Astrocyte (in vitro differentiated cells and primary cell): ENCODE measurements around the gene PAH. TPM values are rescaled to one million over a fixed set of nuclear protein-coding genes. Genes with fewer than 3 reads are reported as not detected.

Experiments
- DNase-seq: peaks from one replicate; pipeline ENCODE4 v3.0.0-alpha.2; 2010; ENCODE audit warnings: low read depth
- FAIRE-seq: peaks from 2 replicates; lab custom pipeline; 2011; peaks lifted over from hg19 to GRCh38; lab: Jason Lieb, UNC
- H2AFZ ChIP-seq: 2 replicates; pipeline ENCODE4 v1.6.0; 2012; ENCODE audit warnings: low read depth, low read length, inconsistent platforms
- H3K27ac ChIP-seq: 2 replicates; pipeline ENCODE4 v1.5.1; 2011; ENCODE audit warnings: low read depth, low read length, inconsistent platforms
- H3K27me3 ChIP-seq: 2 replicates; pipeline ENCODE4 v1.6.0; 2011; ENCODE audit warnings: low read length, inconsistent platforms; ENCODE audit not compliant: insufficient read depth
- H3K36me3 ChIP-seq: 2 replicates; pipeline ENCODE4 v1.5.1; 2011; ENCODE audit warnings: low read length, inconsistent platforms; ENCODE audit not compliant: insufficient read depth
- H3K4me1 ChIP-seq: 2 replicates; pipeline ENCODE4 v1.5.1; 2011; ENCODE audit warnings: low read length, inconsistent platforms; ENCODE audit not compliant: insufficient read depth
- H3K4me2 ChIP-seq: 2 replicates; pipeline ENCODE4 v1.6.0; 2012; ENCODE audit warnings: low read length, inconsistent platforms
- H3K4me3 ChIP-seq: 2 replicates; pipeline ENCODE4 v1.5.1; 2011; ENCODE audit warnings: low read depth, mild to moderate bottlenecking, low read length, inconsistent platforms; ENCODE audit not compliant: insufficient read depth
- H3K79me2 ChIP-seq: 2 replicates; pipeline ENCODE4 v1.6.0; 2012; ENCODE audit warnings: mild to moderate bottlenecking, low read length, inconsistent platforms; ENCODE audit not compliant: insufficient read depth
- H3K9ac ChIP-seq: 2 replicates; pipeline ENCODE4 v1.6.0; 2012; ENCODE audit warnings: mild to moderate bottlenecking, low read length, inconsistent platforms
- H3K9me3 ChIP-seq: 2 replicates; pipeline ENCODE4 v1.5.1; 2012; ENCODE audit warnings: low read depth, mild to moderate bottlenecking, low read length, inconsistent platforms; ENCODE audit not compliant: insufficient read depth
- H4K20me1 ChIP-seq: 2 replicates; pipeline ENCODE4 v1.6.0; 2012; ENCODE audit warnings: low read length, inconsistent platforms; ENCODE audit not compliant: insufficient read depth
- H3K27ac Mint-ChIP-seq: one replicate; pipeline ENCODE4 v1.8.0; 2021; ENCODE audit warnings: mild to moderate bottlenecking, mixed read lengths; ENCODE audit not compliant: unreplicated experiment
- H3K27me3 Mint-ChIP-seq: one replicate; pipeline ENCODE4 v1.8.0; 2021; ENCODE audit warnings: low read depth, mixed read lengths; ENCODE audit not compliant: unreplicated experiment
- H3K36me3 Mint-ChIP-seq: one replicate; pipeline ENCODE4 v1.8.0; 2021; ENCODE audit warnings: low read depth, mixed read lengths; ENCODE audit not compliant: unreplicated experiment
- H3K4me1 Mint-ChIP-seq: one replicate; pipeline ENCODE4 v1.8.0; 2021; ENCODE audit warnings: low read depth, mixed read lengths; ENCODE audit not compliant: unreplicated experiment
- H3K4me3 Mint-ChIP-seq: one replicate; pipeline ENCODE4 v1.8.0; 2021; ENCODE audit warnings: mild to moderate bottlenecking, moderate library complexity, mixed read lengths; ENCODE audit not compliant: unreplicated experiment
- H3K9me3 Mint-ChIP-seq: one replicate; pipeline ENCODE4 v1.8.0; 2021; ENCODE audit warnings: mild to moderate bottlenecking, mixed read lengths; ENCODE audit not compliant: unreplicated experiment
- EZH2 ChIP-seq: IDR thresholded peaks from 2 replicates; pipeline ENCODE4 v1.6.1; 2012; ENCODE audit warnings: mild to moderate bottlenecking, low read length, inconsistent platforms; ENCODE audit not compliant: insufficient read depth
- total RNA-seq: library from RNA; stranded (reverse); gene quantifications from 2 replicates; pipeline ENCODE4 v1.2.1, GENCODE V29; 2021
- TF ChIP-seq, protein P1 (sequence below): IDR thresholded peaks from 2 replicates; pipeline ENCODE4 v1.5.1; 2011; ENCODE audit warnings: low read depth, mild to moderate bottlenecking, inconsistent platforms, low read length, moderate library complexity; ENCODE audit not compliant: insufficient read depth

The PAH gene
- total RNA-seq, 1 donor from 2014 or later = not detected

GRCh38 chr12:102824218-102824835 lies 92.7 kb downstream of the PAH start:
- Histone ChIP-seq H2AFZ (no peak overlapping the region), H3K9me3 (no peaks in the 10 kb centered on the region), H3K4me1 (no peaks in the 10 kb centered on the region), H3K79me2 (no peaks in the 10 kb centered on the region), H4K20me1 (no peaks in the 10 kb centered on the region), H3K27me3 (no peaks in the 10 kb centered on the region), H3K27ac (no peak overlapping the region), H3K36me3 (no peaks in the 10 kb centered on the region), H3K9ac (no peak overlapping the region), H3K4me2 (peak overlapping the region; percentile 19), H3K4me3 (no peak overlapping the region)
- Mint-ChIP-seq H3K27me3 (peaks cover 52% of the 10 kb centered on the region), H3K36me3 (no peaks in the 10 kb centered on the region), H3K27ac (no peak overlapping the region), H3K4me3 (no peak overlapping the region), H3K4me1 (peaks cover 2% of the 10 kb centered on the region), H3K9me3 (peaks cover 4% of the 10 kb centered on the region)
- TF ChIP-seq, protein P1, sequence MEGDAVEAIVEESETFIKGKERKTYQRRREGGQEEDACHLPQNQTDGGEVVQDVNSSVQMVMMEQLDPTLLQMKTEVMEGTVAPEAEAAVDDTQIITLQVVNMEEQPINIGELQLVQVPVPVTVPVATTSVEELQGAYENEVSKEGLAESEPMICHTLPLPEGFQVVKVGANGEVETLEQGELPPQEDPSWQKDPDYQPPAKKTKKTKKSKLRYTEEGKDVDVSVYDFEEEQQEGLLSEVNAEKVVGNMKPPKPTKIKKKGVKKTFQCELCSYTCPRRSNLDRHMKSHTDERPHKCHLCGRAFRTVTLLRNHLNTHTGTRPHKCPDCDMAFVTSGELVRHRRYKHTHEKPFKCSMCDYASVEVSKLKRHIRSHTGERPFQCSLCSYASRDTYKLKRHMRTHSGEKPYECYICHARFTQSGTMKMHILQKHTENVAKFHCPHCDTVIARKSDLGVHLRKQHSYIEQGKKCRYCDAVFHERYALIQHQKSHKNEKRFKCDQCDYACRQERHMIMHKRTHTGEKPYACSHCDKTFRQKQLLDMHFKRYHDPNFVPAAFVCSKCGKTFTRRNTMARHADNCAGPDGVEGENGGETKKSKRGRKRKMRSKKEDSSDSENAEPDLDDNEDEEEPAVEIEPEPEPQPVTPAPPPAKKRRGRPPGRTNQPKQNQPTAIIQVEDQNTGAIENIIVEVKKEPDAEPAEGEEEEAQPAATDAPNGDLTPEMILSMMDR = no peak
- no peak for TF ChIP-seq EZH2
- FAIRE-seq (no peak), DNase-seq (no peak)

DNA sequence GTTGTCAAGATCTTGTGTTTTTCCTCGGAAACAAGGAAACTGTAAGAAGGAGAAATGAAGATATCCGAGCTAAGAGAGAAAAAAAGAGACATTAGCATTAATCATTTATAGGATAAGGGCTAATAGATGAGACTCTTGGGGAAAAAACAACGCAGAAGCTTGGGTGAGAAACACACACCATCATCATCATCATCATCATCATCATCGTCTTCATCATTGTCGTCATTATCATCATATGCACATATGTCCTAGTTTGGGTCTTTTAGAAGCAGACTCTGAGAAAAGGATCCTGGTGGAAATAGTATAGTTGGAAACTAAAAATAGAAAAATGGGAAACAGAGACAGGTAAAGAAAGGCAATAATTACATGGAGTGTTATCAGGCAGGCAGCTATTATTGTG lies 95.9 kb downstream of the PAH start:
- H4K20me1 ChIP-seq = no peaks in the 10 kb centered on the region
- DNase-seq = no peak
- no peaks in the 10 kb centered on the region for H3K27me3 ChIP-seq
- no peaks in the 10 kb centered on the region for H3K79me2 ChIP-seq
- Mint-ChIP-seq H3K4me1 (peaks cover 2% of the 10 kb centered on the region), H3K9me3 (peaks cover 4% of the 10 kb centered on the region), H3K27me3 (peaks cover 53% of the 10 kb centered on the region), H3K4me3 (no peak overlapping the region), H3K27ac (no peak overlapping the region), H3K36me3 (no peaks in the 10 kb centered on the region)
- no peaks in the 10 kb centered on the region for H3K9me3 ChIP-seq
- H2AFZ ChIP-seq = no peak overlapping the region
- H3K9ac ChIP-seq = no peak overlapping the region
- no peak overlapping the region for H3K27ac ChIP-seq
- no peak overlapping the region for H3K4me2 ChIP-seq
- H3K4me3 ChIP-seq = no peak overlapping the region
- no peak for FAIRE-seq
- no peaks in the 10 kb centered on the region for H3K36me3 ChIP-seq
- TF ChIP-seq EZH2 = no peak
- TF ChIP-seq, protein P1 = no peak
- no peaks in the 10 kb centered on the region for H3K4me1 ChIP-seq

DNA sequence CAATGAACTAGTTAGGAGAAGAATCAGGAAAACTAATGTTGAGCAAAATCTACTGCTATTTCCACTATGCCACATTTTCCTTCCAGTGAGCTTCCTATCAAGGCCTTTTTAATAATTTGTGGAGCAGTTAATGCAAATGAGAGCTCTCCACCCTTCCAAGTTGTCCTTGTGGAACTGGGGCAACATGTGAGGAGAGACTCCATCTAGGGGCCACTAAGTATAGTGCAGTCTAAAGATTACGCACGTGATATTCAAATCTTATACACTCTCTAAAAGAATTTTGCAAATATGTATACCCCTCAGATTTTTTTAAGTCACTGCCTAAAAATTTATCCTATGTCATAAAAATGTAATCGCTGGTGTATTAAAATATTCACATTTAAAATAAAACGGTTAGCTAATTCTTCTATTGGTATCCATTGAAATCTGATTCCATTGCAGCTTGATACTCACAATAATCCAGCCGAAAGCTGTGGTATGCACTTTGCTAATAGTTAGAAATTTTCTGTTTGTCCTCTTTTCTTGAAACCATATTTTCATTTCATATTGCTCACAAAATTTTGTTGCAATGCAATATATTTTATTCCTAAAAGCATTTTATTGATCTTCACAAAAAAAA lies 100.1 kb downstream of the PAH start:
- no peaks in the 10 kb centered on the region for H3K9me3 Mint-ChIP-seq

More for the DNA sequence above, 100.1 kb downstream of the PAH start:
- Mint-ChIP-seq H3K27ac (no peak overlapping the region), H3K4me3 (no peak overlapping the region), H3K4me1 (no peaks in the 10 kb centered on the region), H3K27me3 (peaks cover 21% of the 10 kb centered on the region), H3K36me3 (no peaks in the 10 kb centered on the region)
- Histone ChIP-seq H3K4me1 (no peaks in the 10 kb centered on the region), H3K9ac (no peak overlapping the region), H3K27ac (no peak overlapping the region), H2AFZ (no peak overlapping the region), H3K79me2 (no peaks in the 10 kb centered on the region), H3K4me3 (no peak overlapping the region), H3K4me2 (no peak overlapping the region), H3K36me3 (no peaks in the 10 kb centered on the region), H4K20me1 (no peaks in the 10 kb centered on the region), H3K27me3 (no peaks in the 10 kb centered on the region), H3K9me3 (no peaks in the 10 kb centered on the region)
- no peak for TF ChIP-seq EZH2
- TF ChIP-seq, protein P1 = peak; percentile 64
- FAIRE-seq (no peak), DNase-seq (peak; percentile 4)
